Body of pancreas (tissue), 4 donors: ENCODE results near the gene EMC1. TPM values are rescaled to one million over a fixed set of nuclear protein-coding genes. Genes with fewer than 3 reads are reported as not detected.

Experiments used
- ATAC-seq: fragments of 150-250 bp; one replicate; pipeline ENCODE4 v1.9.1; 2016
- DNase-seq, 4 donors: peaks; one replicate each; pipeline ENCODE4 v3.0.0-alpha.2; 2019
- H3K27ac ChIP-seq, 4 donors: fragments of 200-600 bp; sonication (generic); 1 replicate in 3 of 4; 2 replicates in 1 of 4; pipeline versions ENCODE4 v1.5.1 to v1.6.1; 2016 to 2019; ENCODE audit warnings: mild to moderate bottlenecking in 1 of 4, mixed read lengths in 1 of 4, moderate library complexity in 1 of 4
- H3K27me3 ChIP-seq, 2 donors: fragments of 200-600 bp; sonication (generic); one replicate each; pipeline ENCODE4 v1.6.0; 2016; ENCODE audit warnings: mild to moderate bottlenecking in 1 of 2
- H3K36me3 ChIP-seq, 2 donors: fragments of 200-600 bp; sonication (generic); replicated peaks in 1 of 2; 2 replicates each; pipeline ENCODE4 v1.5.1; 2016; ENCODE audit warnings: low read depth in 2 of 2; ENCODE audit not compliant: insufficient read depth in 1 of 2
- H3K4me1 ChIP-seq: fragments of 200-600 bp; sonication (generic); one replicate; pipeline ENCODE4 v1.6.0; 2016
- H3K4me3 ChIP-seq, 2 donors: fragments of 200-600 bp; sonication (generic); 1 replicate in 1 of 2; 2 replicates in 1 of 2; pipeline ENCODE4 v1.5.1; 2016 to 2019
- H3K9me3 ChIP-seq, 3 donors: fragments of 200-600 bp; sonication (generic); 1 replicate in 2 of 3; 2 replicates in 1 of 3; pipeline ENCODE4 v1.5.1; 2016
- CTCF ChIP-seq, 7 experiments: fragments of 450-650 bp in 4 of 7; fragments of 200-600 bp in 3 of 7; sonication (generic) in 3 of 7; IDR thresholded peaks; one replicate each; pipeline ENCODE4 v1.5.1; 2016 to 2019; ENCODE audit warnings: antibody characterized with exemption in 7 of 7
- POLR2A ChIP-seq, 3 donors: fragments of 450-650 bp; IDR thresholded peaks; one replicate each; pipeline ENCODE4 v1.6.1; 2016; ENCODE audit warnings: antibody characterized with exemption in 3 of 3, mild to moderate bottlenecking in 2 of 3
- WGBS, 2 donors: methylation state at CpG; one replicate each; pipeline ENCODE4 v1.1.5; 2017; 5-methylcytosine and 5-hydroxymethylcytosine counted together
- intact Hi-C: fragments of 100-400 bp; cut with DNase I; formaldehyde crosslinking; loops from one replicate; pipeline ENCODE4 v1.15.1; 2023
- total RNA-seq, 2 donors: library from RNA; depleted of rRNA; stranded (reverse); fragments of >200 nt; gene quantifications; one replicate each; pipeline ENCODE4 v1.1.0, GENCODE V29; 2016

Gene EMC1
- total RNA-seq = 10 to 100 TPM; 15.3 to 23.7 TPM

DNA sequence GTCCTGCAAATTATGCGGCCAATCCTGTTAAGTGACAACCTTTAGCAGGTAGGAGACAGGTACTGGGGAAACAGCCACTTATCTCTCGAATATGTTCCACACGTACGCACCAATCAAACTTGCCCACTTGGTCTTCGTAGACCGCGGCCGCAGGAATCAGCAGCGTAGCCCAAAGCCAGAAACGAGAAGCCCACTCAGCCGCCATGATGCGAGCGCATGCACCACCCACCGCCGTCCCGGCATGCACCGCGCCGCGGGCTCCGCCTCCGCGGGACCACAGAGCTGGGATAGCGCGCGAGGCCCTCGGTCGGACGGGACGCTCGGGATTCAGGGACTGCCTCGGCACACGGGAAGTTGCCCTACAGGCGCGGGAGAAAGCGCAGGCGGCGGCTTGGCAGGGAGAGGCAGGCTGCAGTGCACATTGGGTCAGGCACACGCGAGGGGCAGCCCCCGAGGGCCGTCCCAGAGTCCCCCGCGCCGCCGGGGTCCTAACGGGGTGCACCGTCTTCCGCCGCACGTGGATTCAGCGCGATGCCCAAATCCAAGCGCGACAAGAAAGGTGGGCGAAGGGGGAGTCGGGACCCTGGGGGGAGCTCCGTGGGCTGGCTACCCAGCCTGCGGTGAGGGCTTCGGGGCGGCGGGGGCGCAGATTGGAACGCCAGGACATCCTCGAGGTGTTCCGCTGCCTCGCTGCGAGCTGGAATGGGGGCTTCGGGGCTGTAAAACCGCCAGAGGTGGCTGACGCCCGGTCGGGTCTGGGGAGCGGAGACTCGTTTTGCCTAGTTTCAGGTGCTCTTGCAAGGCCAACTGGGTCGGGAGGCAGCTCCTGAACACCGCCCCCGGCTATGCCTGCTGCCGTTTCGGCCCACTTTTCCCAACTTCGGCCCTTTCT is at the start of gene EMC1, which contains the start of gene MRTO4:
Gene EMC1 (minus strand): TSS at position 220 of the 892 bp plus-strand sequence. CDS start 15 bp downstream, at position 205.
Gene MRTO4 (plus strand): TSS at position 501 of the 892 bp plus-strand sequence. CDS start 31 bp downstream, at position 532.
- ATAC-seq (peak; percentile 94), DNase-seq (peak; percentile 79 to 93 (median 82))
- peaks cover 0 to 2% of the 10 kb centered on the region in 2 donors for H3K36me3 ChIP-seq
- intact Hi-C loops = loop anchor here (10.0 kb wide), 1 partner anchor 53 kb away; no protein-coding TSS in a partner anchor
- TF ChIP-seq CTCF (IDR thresholded peaks at IDR 0.05) = peak in 1 of 7 experiments; percentile 21
- peak; percentile 31 to 65 (median 64) for TF ChIP-seq POLR2A (IDR thresholded peaks at IDR 0.05)
- peaks cover 26% of the 10 kb centered on the region for H3K4me1 ChIP-seq
- peak within 1 kb of the TSS; percentile 91 to 98 (median 94) for H3K27ac ChIP-seq
- no peaks in the 10 kb centered on the region for H3K27me3 ChIP-seq
- H3K9me3 ChIP-seq = no peaks in the 10 kb centered on the region
- 1% methylated on average over 15 to 71 of the region's 81 CpGs for WGBS, 2 donors
- H3K4me3 ChIP-seq = peak within 1 kb of the TSS; percentile 87 to 95

DNA sequence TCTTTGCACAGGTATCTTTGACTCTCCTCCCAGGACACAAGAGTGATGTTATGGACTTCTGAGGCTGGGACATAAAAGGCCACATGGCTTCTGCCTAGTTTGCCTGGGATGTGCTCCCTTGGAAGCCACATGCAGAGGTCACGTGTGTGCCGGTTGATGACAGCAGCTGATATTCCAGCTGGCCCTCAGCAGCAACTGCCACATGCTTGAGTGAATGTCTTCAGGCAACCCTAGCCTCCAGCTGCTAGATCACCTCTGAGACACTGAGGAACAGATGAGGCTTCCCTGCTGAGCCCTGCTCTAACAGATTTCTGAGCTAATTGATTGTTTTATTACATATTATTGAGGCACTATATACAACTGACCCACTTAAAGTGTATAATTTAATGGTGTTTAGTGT is 48.9 kb upstream of the EMC1 start:
- DNase-seq (no peak), ATAC-seq (no peak)
- WGBS, 2 donors = 92 to 100% methylated on average over 2 of the region's 2 CpGs
- Histone ChIP-seq H3K4me1 (no peaks in the 10 kb centered on the region), H3K36me3 (peaks cover 0 to 6% of the 10 kb centered on the region in 2 donors), H3K4me3 (no peak overlapping the region), H3K27me3 (no peaks in the 10 kb centered on the region), H3K27ac (no peak overlapping the region), H3K9me3 (peaks cover 0 to 2% (median 0%) of the 10 kb centered on the region in 3 donors)
- no peak for TF ChIP-seq CTCF (IDR thresholded peaks at IDR 0.05)
- TF ChIP-seq POLR2A (IDR thresholded peaks at IDR 0.05) = no peak
- intact Hi-C loops = loop anchor here (10.0 kb wide), 1 partner anchor 45 kb away; the partner anchor contains the start of genes EMC1 and MRTO4

DNA sequence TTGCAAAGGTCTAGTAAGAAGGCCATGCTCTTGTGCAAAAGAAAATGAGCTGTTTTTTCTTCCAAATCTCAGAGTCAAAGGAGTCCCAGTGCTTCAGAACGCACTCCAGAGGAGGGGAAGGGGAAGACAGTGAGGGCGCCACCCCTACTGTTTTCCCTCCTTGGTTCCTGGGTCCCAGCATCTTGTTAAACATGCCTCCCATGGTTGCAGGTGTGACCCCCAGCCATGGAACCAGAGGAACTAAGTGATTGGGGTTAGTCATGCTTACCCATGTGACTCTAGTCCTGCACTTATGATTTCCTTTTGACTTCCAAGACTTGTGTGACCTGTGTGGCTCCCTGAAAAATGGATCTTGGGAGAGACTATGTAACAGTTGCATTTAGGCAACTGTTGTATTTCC is 43.3 kb upstream of the EMC1 start:
- no peak for DNase-seq
- no peak for ATAC-seq
- Histone ChIP-seq H3K4me3 (no peak overlapping the region), H3K36me3 (no peaks in the 10 kb centered on the region), H3K27me3 (no peaks in the 10 kb centered on the region), H3K4me1 (peaks cover 2% of the 10 kb centered on the region), H3K9me3 (peaks cover 0 to 11% (median 0%) of the 10 kb centered on the region in 3 donors), H3K27ac (no peak overlapping the region)
- 93 to 100% methylated on average over 2 of the region's 2 CpGs for WGBS, 2 donors
- TF ChIP-seq POLR2A (IDR thresholded peaks at IDR 0.05) = no peak
- no peak for TF ChIP-seq CTCF (IDR thresholded peaks at IDR 0.05)
- intact Hi-C loops = no loop called here

GRCh38 chr1:19289244-19289643 is 37.9 kb upstream of the EMC1 start:
- WGBS, 2 donors = 9 to 12% methylated on average over 2 of the region's 2 CpGs
- ATAC-seq (no peak), DNase-seq (no peak)
- Histone ChIP-seq H3K9me3 (peaks cover 0 to under 1% (median 0%) of the 10 kb centered on the region in 3 donors), H3K4me1 (peaks cover 37% of the 10 kb centered on the region), H3K27me3 (no peaks in the 10 kb centered on the region), H3K4me3 (peak overlapping the region; percentile 36 to 38), H3K27ac (peak overlapping the region; percentile 73 to 89 (median 79)), H3K36me3 (no peaks in the 10 kb centered on the region)
- TF ChIP-seq POLR2A (IDR thresholded peaks at IDR 0.05) = no peak
- TF ChIP-seq CTCF (IDR thresholded peaks at IDR 0.05) = no peak
- intact Hi-C loops = no loop called here
